PC-9 (cell line): ENCODE results near the gene PARN.

Source experiments
- CTCF ChIP-seq: fragments of 200-600 bp; sonication (generic); conservative IDR thresholded peaks from 2 replicates; pipeline ENCODE4 v1.6.1; 2017; ENCODE audit warnings: mixed run types, antibody characterized with exemption, mild to moderate bottlenecking, moderate library complexity
- EZH2 ChIP-seq: fragments of 200-600 bp; sonication (generic); IDR thresholded peaks from 2 replicates; pipeline ENCODE4 v1.8.0; 2017; ENCODE audit warnings: antibody characterized with exemption, low read depth

- no peak for TF ChIP-seq CTCF
- TF ChIP-seq EZH2: no peak
Observed at GRCh38 chr16:14522671-14523070, 107.4 kb downstream of the PARN start.
